A673 (cell line): ENCODE measurements around the gene DLX4. TPM values are rescaled to one million over a fixed set of nuclear protein-coding genes. Genes with fewer than 3 reads are reported as not detected.

ENCODE experiments used
- BruUV-seq: library from RNA; stranded (reverse); fragments of 400-500 nt; replicated peaks from 2 replicates; lab custom pipeline; 2021; lab: Mats Ljungman, UMichigan
- CTCF ChIA-PET: fragments of 300-600 bp; sonication (Branson Sonifier 250); formaldehyde crosslinking; loops from one replicate; lab custom pipeline; 2022; ENCODE audit warnings: antibody characterized with exemption; lab: Charles Lee
- POLR2A ChIA-PET: fragments of 300-600 bp; sonication (Branson Sonifier 250); formaldehyde crosslinking; loops from one replicate; lab custom pipeline; 2022; ENCODE audit warnings: antibody characterized with exemption; ENCODE audit not compliant: low non-redundant PET; lab: Charles Lee
- DNase-seq: peaks from one replicate; pipeline ENCODE4 v3.0.0-alpha.2; 2015; ENCODE audit warnings: low spot score
- H3K27ac ChIP-seq: fragments of 200-600 bp; sonication (generic); 2 replicates; pipeline ENCODE4 v1.5.1; 2016; ENCODE audit warnings: mixed run types, low read depth, mild to moderate bottlenecking, mixed read lengths, antibody characterized with exemption, low read length; ENCODE audit not compliant: poor library complexity, severe bottlenecking
- H3K27me3 ChIP-seq: fragments of 200-600 bp; sonication (generic); replicated peaks from 2 replicates; pipeline ENCODE4 v1.6.1; 2017; ENCODE audit warnings: mixed run types, low read depth, mild to moderate bottlenecking, mixed read lengths, antibody characterized with exemption, low read length; ENCODE audit not compliant: insufficient read depth, poor library complexity
- H3K36me3 ChIP-seq: fragments of 200-600 bp; sonication (generic); 2 replicates; pipeline ENCODE4 v1.6.1; 2016; ENCODE audit warnings: mixed run types, mild to moderate bottlenecking, mixed read lengths, antibody characterized with exemption, low read length; ENCODE audit not compliant: insufficient read depth, poor library complexity, severe bottlenecking
- H3K4me1 ChIP-seq: fragments of 200-600 bp; sonication (generic); 2 replicates; pipeline ENCODE4 v1.6.1; 2017; ENCODE audit warnings: mixed run types, mild to moderate bottlenecking, mixed read lengths, antibody characterized with exemption, low read length; ENCODE audit not compliant: insufficient read depth, poor library complexity, severe bottlenecking
- H3K4me3 ChIP-seq: fragments of 200-600 bp; sonication (generic); 2 replicates; pipeline ENCODE4 v1.5.1; 2016; ENCODE audit warnings: low read depth, mixed run types, mild to moderate bottlenecking, mixed read lengths, low read length; ENCODE audit not compliant: poor library complexity, severe bottlenecking
- H3K9me3 ChIP-seq: fragments of 200-600 bp; sonication (generic); 2 replicates; pipeline ENCODE4 v1.6.1; 2016; ENCODE audit warnings: mixed run types, low read depth, mild to moderate bottlenecking, mixed read lengths, antibody characterized with exemption, low read length; ENCODE audit not compliant: poor library complexity, severe bottlenecking
- EZH2 ChIP-seq: fragments of 200-600 bp; sonication (generic); IDR thresholded peaks from 2 replicates; pipeline ENCODE4 v1.6.1; 2017; ENCODE audit warnings: borderline replicate concordance, low read depth, mild to moderate bottlenecking, mixed read lengths, antibody characterized with exemption, low read length; ENCODE audit not compliant: poor library complexity, severe bottlenecking
- intact Hi-C: fragments of 100-400 bp; cut with micrococcal nuclease; formaldehyde crosslinking; loops from one replicate; pipeline ENCODE4 v1.10.0; 2022; ENCODE audit not compliant: unreplicated experiment
- total RNA-seq: library from RNA; stranded (reverse); gene quantifications from 2 replicates; pipeline ENCODE4 v1.2.3, GENCODE V29; 2021
- TF ChIP-seq, protein P1 (sequence below): fragments of 300-800, 200-600 bp; sonication (generic); conservative IDR thresholded peaks from 2 replicates; pipeline ENCODE4 v1.5.1; 2017; ENCODE audit warnings: low read depth, mild to moderate bottlenecking, antibody characterized with exemption, low read length, moderate library complexity, mixed read lengths

DLX4 gene
- total RNA-seq, 1 experiment from 2014 or later: 0.82 TPM

DNA sequence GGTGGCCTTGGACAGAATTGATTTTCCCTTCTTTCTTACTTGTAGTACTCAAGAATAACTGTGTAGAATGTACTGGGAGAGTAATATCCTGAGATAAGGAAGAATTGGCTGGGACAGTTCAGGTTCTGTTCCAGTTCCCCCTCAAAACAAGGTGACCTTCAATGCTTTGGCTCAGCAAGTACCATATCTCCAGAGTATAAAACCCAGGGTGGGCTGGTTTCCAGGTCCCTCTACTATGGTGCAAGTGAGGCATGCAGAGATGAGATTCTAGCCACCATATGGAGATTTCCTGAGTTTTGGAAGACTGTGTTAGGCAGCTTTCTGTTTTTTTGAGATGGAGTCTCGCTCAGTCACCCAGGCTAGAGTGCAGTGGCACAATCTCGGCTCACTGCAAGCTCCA lies 44.1 kb downstream of the DLX4 start:
- Histone ChIP-seq H3K27me3 (peaks cover 15% of the 10 kb centered on the region), H3K4me3 (no peak overlapping the region), H3K36me3 (no peaks in the 10 kb centered on the region), H3K27ac (no peak overlapping the region), H3K4me1 (no peaks in the 10 kb centered on the region), H3K9me3 (peaks cover 9% of the 10 kb centered on the region)
- no TSS peak for BruUV-seq
- ChIA-PET POLR2A (no interaction called here), CTCF (no interaction called here)
- TF ChIP-seq, protein P1, sequence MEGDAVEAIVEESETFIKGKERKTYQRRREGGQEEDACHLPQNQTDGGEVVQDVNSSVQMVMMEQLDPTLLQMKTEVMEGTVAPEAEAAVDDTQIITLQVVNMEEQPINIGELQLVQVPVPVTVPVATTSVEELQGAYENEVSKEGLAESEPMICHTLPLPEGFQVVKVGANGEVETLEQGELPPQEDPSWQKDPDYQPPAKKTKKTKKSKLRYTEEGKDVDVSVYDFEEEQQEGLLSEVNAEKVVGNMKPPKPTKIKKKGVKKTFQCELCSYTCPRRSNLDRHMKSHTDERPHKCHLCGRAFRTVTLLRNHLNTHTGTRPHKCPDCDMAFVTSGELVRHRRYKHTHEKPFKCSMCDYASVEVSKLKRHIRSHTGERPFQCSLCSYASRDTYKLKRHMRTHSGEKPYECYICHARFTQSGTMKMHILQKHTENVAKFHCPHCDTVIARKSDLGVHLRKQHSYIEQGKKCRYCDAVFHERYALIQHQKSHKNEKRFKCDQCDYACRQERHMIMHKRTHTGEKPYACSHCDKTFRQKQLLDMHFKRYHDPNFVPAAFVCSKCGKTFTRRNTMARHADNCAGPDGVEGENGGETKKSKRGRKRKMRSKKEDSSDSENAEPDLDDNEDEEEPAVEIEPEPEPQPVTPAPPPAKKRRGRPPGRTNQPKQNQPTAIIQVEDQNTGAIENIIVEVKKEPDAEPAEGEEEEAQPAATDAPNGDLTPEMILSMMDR: no peak
- no peak for TF ChIP-seq EZH2
- DNase-seq: no peak
- intact Hi-C loops: no loop called here

DNA sequence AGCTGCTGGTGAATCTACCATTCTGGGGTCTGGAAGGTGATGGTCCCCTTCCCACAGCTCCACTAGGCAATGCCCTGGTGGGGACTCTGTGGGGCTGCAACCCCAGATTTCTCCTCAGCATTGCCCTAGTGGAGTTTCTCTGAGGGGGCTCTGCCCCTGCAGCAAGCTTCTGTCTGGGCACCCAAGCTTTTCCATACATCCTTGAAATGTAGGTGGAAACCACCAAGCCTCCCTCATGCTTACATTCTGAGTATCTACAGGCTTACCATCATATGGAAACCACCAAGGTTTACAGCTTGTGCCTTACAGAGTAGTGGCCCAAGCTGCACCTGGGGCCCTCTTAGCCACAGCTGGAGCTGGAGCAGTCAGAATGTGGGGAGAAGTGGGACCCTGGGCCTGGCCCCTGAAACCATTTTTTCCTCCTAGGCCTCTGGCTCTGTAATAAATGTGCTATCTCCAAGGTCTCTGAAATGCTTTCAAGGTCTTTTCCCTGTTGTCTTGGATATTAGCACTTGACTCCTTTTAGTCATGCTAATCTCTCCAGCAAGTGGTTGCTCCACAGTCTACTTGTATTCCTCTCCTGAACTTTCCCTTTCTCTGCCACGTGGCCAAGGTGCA lies 45.6 kb downstream of the DLX4 start:
- no peaks in the 10 kb centered on the region for H3K36me3 ChIP-seq
- no peak overlapping the region for H3K27ac ChIP-seq
- no peaks in the 10 kb centered on the region for H3K4me1 ChIP-seq
- BruUV-seq: no TSS peak
- peaks cover 11% of the 10 kb centered on the region for H3K27me3 ChIP-seq
- H3K9me3 ChIP-seq: peaks cover 9% of the 10 kb centered on the region
- no peak for DNase-seq
- CTCF ChIA-PET: no interaction called here
- intact Hi-C loops: no loop called here
- H3K4me3 ChIP-seq: no peak overlapping the region
- TF ChIP-seq EZH2: no peak
- TF ChIP-seq, protein P1: no peak
- POLR2A ChIA-PET: no interaction called here

DNA sequence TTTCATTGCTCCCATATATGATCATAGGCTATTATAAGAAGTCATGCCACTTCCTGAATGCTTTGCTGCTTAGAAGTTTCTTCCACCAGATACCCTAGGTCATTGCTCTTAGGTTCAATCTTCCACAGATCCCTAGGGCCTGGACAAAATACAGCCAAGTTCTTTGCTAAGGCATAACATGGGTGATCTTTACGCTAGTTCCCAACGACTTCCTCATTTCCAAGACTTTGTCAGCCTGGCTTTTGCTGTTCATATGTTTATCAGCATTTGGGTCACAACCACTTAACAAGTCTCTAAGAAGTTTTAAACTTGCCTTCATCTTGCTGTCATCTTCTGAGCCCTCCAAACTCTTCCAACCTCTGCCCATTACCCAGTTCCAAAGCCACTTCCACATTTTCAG lies 46.2 kb downstream of the DLX4 start:
- Histone ChIP-seq H3K4me1 (no peaks in the 10 kb centered on the region), H3K27ac (no peak overlapping the region), H3K4me3 (no peak overlapping the region), H3K36me3 (no peaks in the 10 kb centered on the region), H3K9me3 (peaks cover 9% of the 10 kb centered on the region), H3K27me3 (peaks cover 10% of the 10 kb centered on the region)
- DNase-seq: no peak
- ChIA-PET POLR2A (no interaction called here), CTCF (no interaction called here)
- intact Hi-C loops: no loop called here
- TF ChIP-seq, protein P1: no peak
- TF ChIP-seq EZH2: no peak
- BruUV-seq: no TSS peak
